22Rv1 (cell line): ENCODE data around the gene SQSTM1.

Source experiments
- ZFX ChIP-seq: fragments of 450-650 bp; IDR thresholded peaks from 2 replicates; pipeline ENCODE4 v1.6.1; 2017; ENCODE audit warnings: antibody characterized with exemption, borderline replicate concordance
- TF ChIP-seq, protein P1 (sequence below): fragments of 450-650 bp; IDR thresholded peaks from 2 replicates; pipeline ENCODE4 v1.5.1; 2017; ENCODE audit warnings: mild to moderate bottlenecking

DNA sequence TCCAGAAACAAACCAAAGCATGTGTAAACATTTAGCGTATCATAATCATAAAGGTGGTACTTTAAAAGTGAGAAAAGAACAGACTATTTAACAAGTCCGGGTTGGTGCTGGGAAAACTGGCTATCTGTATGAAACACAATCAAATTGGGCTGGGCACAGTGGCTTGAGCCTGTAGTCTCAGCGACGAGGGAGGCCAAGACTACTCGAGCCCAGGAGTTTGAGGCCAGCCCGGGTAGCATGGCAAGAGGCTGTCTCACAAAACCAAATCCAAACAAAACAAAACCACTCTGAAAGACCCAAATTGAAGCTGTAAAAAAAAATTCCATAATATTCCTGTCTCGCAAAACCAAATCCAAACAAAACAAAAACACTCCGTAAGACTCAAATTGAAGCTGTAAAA lies 33.7 kb downstream of the SQSTM1 start:
- TF ChIP-seq, protein P1, sequence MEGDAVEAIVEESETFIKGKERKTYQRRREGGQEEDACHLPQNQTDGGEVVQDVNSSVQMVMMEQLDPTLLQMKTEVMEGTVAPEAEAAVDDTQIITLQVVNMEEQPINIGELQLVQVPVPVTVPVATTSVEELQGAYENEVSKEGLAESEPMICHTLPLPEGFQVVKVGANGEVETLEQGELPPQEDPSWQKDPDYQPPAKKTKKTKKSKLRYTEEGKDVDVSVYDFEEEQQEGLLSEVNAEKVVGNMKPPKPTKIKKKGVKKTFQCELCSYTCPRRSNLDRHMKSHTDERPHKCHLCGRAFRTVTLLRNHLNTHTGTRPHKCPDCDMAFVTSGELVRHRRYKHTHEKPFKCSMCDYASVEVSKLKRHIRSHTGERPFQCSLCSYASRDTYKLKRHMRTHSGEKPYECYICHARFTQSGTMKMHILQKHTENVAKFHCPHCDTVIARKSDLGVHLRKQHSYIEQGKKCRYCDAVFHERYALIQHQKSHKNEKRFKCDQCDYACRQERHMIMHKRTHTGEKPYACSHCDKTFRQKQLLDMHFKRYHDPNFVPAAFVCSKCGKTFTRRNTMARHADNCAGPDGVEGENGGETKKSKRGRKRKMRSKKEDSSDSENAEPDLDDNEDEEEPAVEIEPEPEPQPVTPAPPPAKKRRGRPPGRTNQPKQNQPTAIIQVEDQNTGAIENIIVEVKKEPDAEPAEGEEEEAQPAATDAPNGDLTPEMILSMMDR, result no peak
- TF ChIP-seq ZFX, result no peak
